Stimulated activated CD4-positive, alpha-beta T cell treated with anti-CD3 and anti-CD28 coated beads, TNF-alpha, amount 100 ng/mL, for 1 hour (primary cell): ENCODE measurements around the gene OSBPL1A.

Experiments used
- DNase-seq, 3 donors: peaks; one replicate each; pipeline ENCODE4 v3.0.0-alpha.2; 2020; ENCODE audit warnings: low read depth in 3 of 3, low spot score in 1 of 3

The OSBPL1A gene

GRCh38 chr18:24344509-24344908 is 53.1 kb downstream of the OSBPL1A start:
- no peak for DNase-seq

GRCh38 chr18:24342347-24342746 is 55.3 kb downstream of the OSBPL1A start:
- no peak for DNase-seq

GRCh38 chr18:24341361-24341760 is 56.3 kb downstream of the OSBPL1A start:
- no peak for DNase-seq

- no peak for DNase-seq
These were observed 64.5 kb downstream of the OSBPL1A start for GRCh38 chr18:24333084-24333483.

GRCh38 chr18:24326211-24326610 is 71.4 kb downstream of the OSBPL1A start:
- DNase-seq = no peak

- DNase-seq = no peak
These were observed 75.0 kb downstream of the OSBPL1A start for GRCh38 chr18:24322584-24323136.

- no peak for DNase-seq
These were observed 76.6 kb downstream of the OSBPL1A start for GRCh38 chr18:24321071-24321470.

- DNase-seq = no peak
These were observed 77.9 kb downstream of the OSBPL1A start for GRCh38 chr18:24319757-24320156.

- no peak for DNase-seq
These were observed 80.3 kb downstream of the OSBPL1A start for GRCh38 chr18:24317370-24317769.

- DNase-seq = no peak
These were observed 82.5 kb downstream of the OSBPL1A start for GRCh38 chr18:24315170-24315569.

- no peak for DNase-seq
These were observed 91.4 kb downstream of the OSBPL1A start for GRCh38 chr18:24306201-24306600.

- no peak for DNase-seq
These were observed 96.9 kb downstream of the OSBPL1A start for GRCh38 chr18:24300703-24301102.

- no peak for DNase-seq
These were observed 101.3 kb downstream of the OSBPL1A start for GRCh38 chr18:24296276-24296675.

- DNase-seq = no peak
These were observed 104.4 kb downstream of the OSBPL1A start for GRCh38 chr18:24293254-24293653.

- DNase-seq = no peak
These were observed 119.0 kb downstream of the OSBPL1A start for GRCh38 chr18:24278591-24278990.

GRCh38 chr18:24277516-24278195 is 120.0 kb downstream of the OSBPL1A start:
- DNase-seq = no peak

- no peak for DNase-seq
These were observed 120.6 kb downstream of the OSBPL1A start for GRCh38 chr18:24276994-24277393.

- no peak for DNase-seq
These were observed 122.8 kb downstream of the OSBPL1A start for GRCh38 chr18:24274837-24275236.

GRCh38 chr18:24273596-24273995 is 124.0 kb downstream of the OSBPL1A start:
- no peak for DNase-seq

- DNase-seq = no peak
These were observed 125.4 kb downstream of the OSBPL1A start for GRCh38 chr18:24272229-24272525.

- DNase-seq = no peak
These were observed 126.0 kb downstream of the OSBPL1A start for GRCh38 chr18:24271381-24272228.

GRCh38 chr18:24270937-24271380 is 126.7 kb downstream of the OSBPL1A start:
- no peak for DNase-seq
